ENCODE data around the gene CTAG1A.
"Not testable (repeated sequence)": the region's sequence is repeated elsewhere in the genome, so short reads cannot be mapped to it uniquely, and the experiment has no call there.

The CTAG1A gene

GRCh38 chrX:154602226-154602625 is 17.3 kb downstream of the CTAG1A start:
- H3K9me3 ChIP-seq (ENCODE audit: control insufficient read depth in 1 of 2, low read length in 2 of 2) = no peaks in the 10 kb centered on the region
- H3K4me1 ChIP-seq (ENCODE audit: control insufficient read depth in 1 of 2, insufficient read depth in 2 of 2, low read length in 2 of 2) = no peaks in the 10 kb centered on the region
- no peak overlapping the region for H3K4me3 ChIP-seq (ENCODE audit: low read depth in 1 of 2, low read length in 2 of 2)
- H3K27ac ChIP-seq (ENCODE audit: low read length) = no peak overlapping the region
- no peaks in the 10 kb centered on the region for H3K27me3 ChIP-seq (ENCODE audit: low read depth, low read length)
- H3K36me3 ChIP-seq (ENCODE audit: control insufficient read depth in 1 of 2, insufficient read depth in 2 of 2, low read length in 2 of 2) = no peaks in the 10 kb centered on the region

GRCh38 chrX:154602766-154603437 is 18.0 kb downstream of the CTAG1A start:
- H3K27ac ChIP-seq (ENCODE audit: low read length) = no peak overlapping the region
- no peaks in the 10 kb centered on the region for H3K9me3 ChIP-seq (ENCODE audit: control insufficient read depth in 1 of 2, low read length in 2 of 2)
- H3K4me3 ChIP-seq (ENCODE audit: low read depth in 1 of 2, low read length in 2 of 2) = no peak overlapping the region
- no peaks in the 10 kb centered on the region for H3K4me1 ChIP-seq (ENCODE audit: control insufficient read depth in 1 of 2, insufficient read depth in 2 of 2, low read length in 2 of 2)
- no peaks in the 10 kb centered on the region for H3K36me3 ChIP-seq (ENCODE audit: control insufficient read depth in 1 of 2, insufficient read depth in 2 of 2, low read length in 2 of 2)
- H3K27me3 ChIP-seq (ENCODE audit: low read depth, low read length) = no peaks in the 10 kb centered on the region

- no peaks in the 10 kb centered on the region for H3K36me3 ChIP-seq (ENCODE audit: control insufficient read depth in 1 of 2, insufficient read depth in 2 of 2, low read length in 2 of 2)
- no peak overlapping the region for H3K27ac ChIP-seq (ENCODE audit: low read length)
- no peaks in the 10 kb centered on the region for H3K4me1 ChIP-seq (ENCODE audit: control insufficient read depth in 1 of 2, insufficient read depth in 2 of 2, low read length in 2 of 2)
- H3K27me3 ChIP-seq (ENCODE audit: low read depth, low read length) = no peaks in the 10 kb centered on the region
- no peaks in the 10 kb centered on the region for H3K9me3 ChIP-seq (ENCODE audit: control insufficient read depth in 1 of 2, low read length in 2 of 2)
- H3K4me3 ChIP-seq (ENCODE audit: low read depth in 1 of 2, low read length in 2 of 2) = no peak overlapping the region
Observed at GRCh38 chrX:154603438-154604430, 18.8 kb downstream of the CTAG1A start.

- no peaks in the 10 kb centered on the region for H3K27me3 ChIP-seq (ENCODE audit: low read depth, low read length)
- no peak overlapping the region for H3K4me3 ChIP-seq (ENCODE audit: low read depth in 1 of 2, low read length in 2 of 2)
- H3K36me3 ChIP-seq (ENCODE audit: control insufficient read depth in 1 of 2, insufficient read depth in 2 of 2, low read length in 2 of 2) = no peaks in the 10 kb centered on the region
- no peak overlapping the region for H3K27ac ChIP-seq (ENCODE audit: low read length)
- no peaks in the 10 kb centered on the region for H3K9me3 ChIP-seq (ENCODE audit: control insufficient read depth in 1 of 2, low read length in 2 of 2)
- H3K4me1 ChIP-seq (ENCODE audit: control insufficient read depth in 1 of 2, insufficient read depth in 2 of 2, low read length in 2 of 2) = no peaks in the 10 kb centered on the region
Observed at GRCh38 chrX:154605566-154605965, 20.6 kb downstream of the CTAG1A start.

DNA sequence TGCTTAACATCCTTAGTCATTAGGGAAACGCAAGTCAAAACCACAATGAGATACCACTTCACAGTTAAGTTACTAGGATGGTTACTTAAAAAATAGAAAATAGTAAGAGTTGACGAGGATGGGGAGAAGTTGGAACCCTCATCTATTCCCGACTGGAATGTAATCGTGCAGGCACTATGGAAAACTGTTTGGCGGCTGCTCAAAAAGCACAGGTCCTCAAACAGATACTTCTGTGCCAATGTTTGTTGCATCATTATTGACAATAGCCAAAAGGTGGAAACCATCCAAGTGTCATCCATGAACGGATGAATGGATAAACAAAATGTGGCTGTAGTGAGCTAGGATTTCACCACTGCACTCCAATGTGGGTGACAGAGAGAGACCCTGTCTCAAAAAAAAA is 22.4 kb downstream of the CTAG1A start:
- H3K4me1 ChIP-seq (ENCODE audit: control insufficient read depth in 1 of 2, insufficient read depth in 2 of 2, low read length in 2 of 2) = no peaks in the 10 kb centered on the region
- no peak overlapping the region for H3K4me3 ChIP-seq (ENCODE audit: low read depth in 1 of 2, low read length in 2 of 2)
- H3K27ac ChIP-seq (ENCODE audit: low read length) = no peak overlapping the region
- no peaks in the 10 kb centered on the region for H3K36me3 ChIP-seq (ENCODE audit: control insufficient read depth in 1 of 2, insufficient read depth in 2 of 2, low read length in 2 of 2)
- H3K27me3 ChIP-seq (ENCODE audit: low read depth, low read length) = no peaks in the 10 kb centered on the region
- no peaks in the 10 kb centered on the region for H3K9me3 ChIP-seq (ENCODE audit: control insufficient read depth in 1 of 2, low read length in 2 of 2)

GRCh38 chrX:154607976-154608375 is 23.0 kb downstream of the CTAG1A start:
- not testable (repeated sequence) for H3K27ac ChIP-seq (ENCODE audit: low read length); H3K4me3 ChIP-seq (ENCODE audit: low read depth in 1 of 2, low read length in 2 of 2); H3K36me3 ChIP-seq (ENCODE audit: control insufficient read depth in 1 of 2, insufficient read depth in 2 of 2, low read length in 2 of 2); H3K9me3 ChIP-seq (ENCODE audit: control insufficient read depth in 1 of 2, low read length in 2 of 2); H3K27me3 ChIP-seq (ENCODE audit: low read depth, low read length); H3K4me1 ChIP-seq (ENCODE audit: control insufficient read depth in 1 of 2, insufficient read depth in 2 of 2, low read length in 2 of 2)

- not testable (repeated sequence) for H3K36me3 ChIP-seq (ENCODE audit: control insufficient read depth in 1 of 2, insufficient read depth in 2 of 2, low read length in 2 of 2); H3K9me3 ChIP-seq (ENCODE audit: control insufficient read depth in 1 of 2, low read length in 2 of 2); H3K27me3 ChIP-seq (ENCODE audit: low read depth, low read length); H3K4me1 ChIP-seq (ENCODE audit: control insufficient read depth in 1 of 2, insufficient read depth in 2 of 2, low read length in 2 of 2); H3K27ac ChIP-seq (ENCODE audit: low read length); H3K4me3 ChIP-seq (ENCODE audit: low read depth in 1 of 2, low read length in 2 of 2)
Observed at GRCh38 chrX:154608823-154609222, 23.9 kb downstream of the CTAG1A start.

DNA sequence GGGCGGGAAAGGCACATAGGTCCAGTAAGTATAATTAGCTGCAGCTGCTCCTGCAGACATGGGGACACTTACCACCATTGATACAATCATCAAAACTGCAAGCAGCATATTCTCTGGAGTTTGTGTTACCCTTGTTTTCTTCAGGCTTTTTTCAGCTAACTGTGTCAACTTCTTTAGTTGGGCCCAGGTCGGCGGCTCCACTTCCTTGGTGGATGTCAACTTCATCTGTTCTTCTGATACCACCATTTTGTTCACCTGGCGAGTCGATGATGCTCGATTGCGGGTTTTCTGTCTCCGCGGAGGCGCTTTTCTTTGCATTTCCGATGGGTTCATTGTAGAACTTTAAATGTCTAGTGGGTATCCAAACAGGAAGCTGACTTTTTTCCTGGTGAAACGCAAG is 26.2 kb downstream of the CTAG1A start:
- H3K4me3 ChIP-seq (ENCODE audit: low read depth in 1 of 2, low read length in 2 of 2); H3K9me3 ChIP-seq (ENCODE audit: control insufficient read depth in 1 of 2, low read length in 2 of 2); H3K27ac ChIP-seq (ENCODE audit: low read length); H3K27me3 ChIP-seq (ENCODE audit: low read depth, low read length); H3K4me1 ChIP-seq (ENCODE audit: control insufficient read depth in 1 of 2, insufficient read depth in 2 of 2, low read length in 2 of 2); H3K36me3 ChIP-seq (ENCODE audit: control insufficient read depth in 1 of 2, insufficient read depth in 2 of 2, low read length in 2 of 2): not testable (repeated sequence)

DNA sequence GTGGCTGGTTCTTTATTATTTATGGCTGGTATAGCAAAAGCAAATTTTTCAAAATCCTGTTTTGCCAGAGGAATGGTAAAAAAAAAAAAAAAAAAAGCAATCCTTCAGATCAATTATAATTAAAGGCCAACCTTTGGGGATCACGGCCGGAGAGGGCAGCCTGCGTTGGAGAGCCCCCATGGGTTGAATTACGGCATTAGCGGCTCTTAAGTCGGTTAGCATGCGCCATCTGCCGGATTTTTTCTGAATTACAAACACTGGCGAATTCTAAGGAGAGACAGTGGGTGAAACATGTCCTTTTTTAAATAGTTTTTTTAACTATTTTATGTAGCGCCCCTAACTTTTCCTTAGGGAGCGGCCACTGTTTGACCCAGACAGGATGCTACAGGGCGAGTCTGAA is 28.7 kb downstream of the CTAG1A start:
- not testable (repeated sequence) for H3K4me3 ChIP-seq (ENCODE audit: low read depth in 1 of 2, low read length in 2 of 2); H3K36me3 ChIP-seq (ENCODE audit: control insufficient read depth in 1 of 2, insufficient read depth in 2 of 2, low read length in 2 of 2); H3K9me3 ChIP-seq (ENCODE audit: control insufficient read depth in 1 of 2, low read length in 2 of 2); H3K4me1 ChIP-seq (ENCODE audit: control insufficient read depth in 1 of 2, insufficient read depth in 2 of 2, low read length in 2 of 2); H3K27me3 ChIP-seq (ENCODE audit: low read depth, low read length); H3K27ac ChIP-seq (ENCODE audit: low read length)

GRCh38 chrX:154619182-154619581 is 34.2 kb downstream of the CTAG1A start, which contains the start of gene CTAG1B:
TSS of gene CTAG1B (minus strand) at chrX:154619282. CDS start at chrX:154619218, 64 bp downstream.
- H3K4me1 ChIP-seq (ENCODE audit: control insufficient read depth in 1 of 2, insufficient read depth in 2 of 2, low read length in 2 of 2); H3K27ac ChIP-seq (ENCODE audit: low read length); H3K36me3 ChIP-seq (ENCODE audit: control insufficient read depth in 1 of 2, insufficient read depth in 2 of 2, low read length in 2 of 2); H3K9me3 ChIP-seq (ENCODE audit: control insufficient read depth in 1 of 2, low read length in 2 of 2); H3K27me3 ChIP-seq (ENCODE audit: low read depth, low read length); H3K4me3 ChIP-seq (ENCODE audit: low read depth in 1 of 2, low read length in 2 of 2): not testable (repeated sequence)

DNA sequence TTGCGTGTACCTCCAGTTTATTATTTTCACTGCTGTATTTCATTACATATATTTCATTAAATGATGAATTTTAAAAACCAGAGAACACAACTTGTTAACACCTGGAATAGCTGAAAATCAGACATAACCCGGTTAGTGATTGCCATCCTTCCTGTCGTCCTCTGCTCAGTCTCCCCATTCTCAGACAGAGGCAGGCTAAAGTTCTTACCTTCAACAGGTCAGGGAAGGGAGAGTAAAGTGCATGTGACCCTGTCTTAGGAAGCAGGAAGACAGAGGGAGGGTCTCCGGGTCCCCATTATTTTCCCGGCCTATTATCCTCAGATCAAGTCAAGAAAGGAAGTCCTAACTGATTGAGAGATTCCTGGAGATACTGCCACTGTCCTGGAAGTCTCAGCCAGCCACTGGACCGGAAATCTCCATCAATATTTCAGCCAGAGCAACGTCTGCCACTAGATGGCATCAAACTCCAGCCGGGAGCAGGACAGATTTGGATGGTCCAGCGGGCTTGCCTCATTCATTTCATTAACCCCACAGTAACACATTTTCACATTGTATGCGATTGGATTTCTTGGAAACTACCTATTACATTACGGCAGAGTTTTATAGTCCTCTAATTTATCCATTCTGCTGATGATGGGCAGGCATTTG is 36.0 kb downstream of the CTAG1A start:
- H3K27ac ChIP-seq (ENCODE audit: low read length); H3K4me1 ChIP-seq (ENCODE audit: control insufficient read depth in 1 of 2, insufficient read depth in 2 of 2, low read length in 2 of 2); H3K27me3 ChIP-seq (ENCODE audit: low read depth, low read length); H3K36me3 ChIP-seq (ENCODE audit: control insufficient read depth in 1 of 2, insufficient read depth in 2 of 2, low read length in 2 of 2); H3K9me3 ChIP-seq (ENCODE audit: control insufficient read depth in 1 of 2, low read length in 2 of 2); H3K4me3 ChIP-seq (ENCODE audit: low read depth in 1 of 2, low read length in 2 of 2): not testable (repeated sequence)

Measured in muscle layer of duodenum (tissue), 2 donors.